ENCODE results near the gene LRRC2.

LRRC2 gene

DNA sequence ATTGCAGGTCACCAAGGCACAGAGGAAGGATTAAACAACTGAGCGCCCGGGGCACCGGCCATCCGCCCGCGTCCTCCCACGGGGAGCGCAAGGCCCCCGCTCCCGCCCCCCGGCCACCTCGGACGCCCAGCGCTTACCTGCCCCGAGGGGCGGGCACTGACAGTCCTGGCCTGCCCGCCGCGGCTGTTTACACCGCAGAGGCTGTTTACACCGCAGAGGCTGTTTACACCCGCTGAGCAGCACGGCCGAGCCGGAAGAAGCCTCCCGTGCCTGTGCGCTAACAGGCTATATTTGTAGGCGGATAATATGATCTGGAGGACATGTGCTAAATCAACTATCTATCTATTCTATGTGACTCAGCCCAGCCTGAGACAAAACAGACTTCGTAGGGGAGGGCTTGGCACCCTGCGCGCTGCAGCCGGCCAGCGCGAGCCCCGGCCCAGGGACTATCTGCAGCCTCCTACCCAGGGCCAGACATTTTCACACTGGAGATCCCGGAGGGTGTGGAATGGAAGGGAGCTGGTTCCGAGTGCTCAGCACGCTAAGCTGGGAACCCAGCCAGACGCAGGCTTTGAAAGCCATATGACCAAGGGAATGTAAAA, at the start of gene LRRC2:
Gene LRRC2, minus strand, starts transcription at position 263 of the 602 bp plus-strand sequence. CDS start 14,711 bp downstream, outside the sequence.
- no peak for DNase-seq (ENCODE audit: insufficient read length, low spot score)
- TF ChIP-seq, protein P1, sequence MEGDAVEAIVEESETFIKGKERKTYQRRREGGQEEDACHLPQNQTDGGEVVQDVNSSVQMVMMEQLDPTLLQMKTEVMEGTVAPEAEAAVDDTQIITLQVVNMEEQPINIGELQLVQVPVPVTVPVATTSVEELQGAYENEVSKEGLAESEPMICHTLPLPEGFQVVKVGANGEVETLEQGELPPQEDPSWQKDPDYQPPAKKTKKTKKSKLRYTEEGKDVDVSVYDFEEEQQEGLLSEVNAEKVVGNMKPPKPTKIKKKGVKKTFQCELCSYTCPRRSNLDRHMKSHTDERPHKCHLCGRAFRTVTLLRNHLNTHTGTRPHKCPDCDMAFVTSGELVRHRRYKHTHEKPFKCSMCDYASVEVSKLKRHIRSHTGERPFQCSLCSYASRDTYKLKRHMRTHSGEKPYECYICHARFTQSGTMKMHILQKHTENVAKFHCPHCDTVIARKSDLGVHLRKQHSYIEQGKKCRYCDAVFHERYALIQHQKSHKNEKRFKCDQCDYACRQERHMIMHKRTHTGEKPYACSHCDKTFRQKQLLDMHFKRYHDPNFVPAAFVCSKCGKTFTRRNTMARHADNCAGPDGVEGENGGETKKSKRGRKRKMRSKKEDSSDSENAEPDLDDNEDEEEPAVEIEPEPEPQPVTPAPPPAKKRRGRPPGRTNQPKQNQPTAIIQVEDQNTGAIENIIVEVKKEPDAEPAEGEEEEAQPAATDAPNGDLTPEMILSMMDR (IDR thresholded peaks at IDR 0.05; ENCODE audit: insufficient read depth, missing control alignments): no peak
- FAIRE-seq: no peak

GRCh38 chr3:46615050-46615775, 49.1 kb upstream of the LRRC2 start:
- TF ChIP-seq, protein P1 (IDR thresholded peaks at IDR 0.05; ENCODE audit: insufficient read depth, missing control alignments): no peak
- DNase-seq (ENCODE audit: insufficient read length, low spot score): no peak
- FAIRE-seq: no peak

GRCh38 chr3:46614431-46614830, 48.3 kb upstream of the LRRC2 start:
- DNase-seq (ENCODE audit: insufficient read length, low spot score) (no peak), FAIRE-seq (no peak)
- TF ChIP-seq, protein P1 (IDR thresholded peaks at IDR 0.05; ENCODE audit: insufficient read depth, missing control alignments): no peak

- DNase-seq (ENCODE audit: insufficient read length, low spot score): no peak
- TF ChIP-seq, protein P1 (IDR thresholded peaks at IDR 0.05; ENCODE audit: insufficient read depth, missing control alignments): no peak
- no peak for FAIRE-seq
These were observed 47.4 kb upstream of the LRRC2 start for GRCh38 chr3:46613313-46614005.

DNA sequence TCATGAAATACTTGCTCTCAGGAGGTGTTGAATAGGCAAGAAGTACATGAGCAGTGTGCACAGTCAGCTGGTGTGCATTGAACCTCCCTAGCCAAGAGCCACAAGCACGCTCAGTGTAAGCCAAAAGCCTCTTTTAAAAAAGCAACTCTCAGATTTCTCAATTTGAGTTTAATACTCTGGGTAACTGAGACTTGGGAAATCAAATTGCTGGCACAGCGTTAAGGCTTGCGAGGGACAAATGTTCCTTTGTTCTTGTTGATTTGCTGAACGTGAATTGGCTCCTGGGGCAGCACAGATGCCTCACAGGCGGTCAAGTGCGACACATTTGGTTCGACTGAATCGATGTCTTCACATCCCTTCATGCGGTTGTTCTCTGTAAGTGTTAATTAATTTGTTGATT, 46.2 kb upstream of the LRRC2 start, which contains the start of gene FAM240A:
Gene FAM240A, plus strand, starts transcription at position 202 of the 400 bp plus-strand sequence. Its CDS starts 159 bp downstream, at position 361.
- FAIRE-seq: no peak
- DNase-seq (ENCODE audit: insufficient read length, low spot score): no peak
- TF ChIP-seq, protein P1 (IDR thresholded peaks at IDR 0.05; ENCODE audit: insufficient read depth, missing control alignments): no peak

DNA sequence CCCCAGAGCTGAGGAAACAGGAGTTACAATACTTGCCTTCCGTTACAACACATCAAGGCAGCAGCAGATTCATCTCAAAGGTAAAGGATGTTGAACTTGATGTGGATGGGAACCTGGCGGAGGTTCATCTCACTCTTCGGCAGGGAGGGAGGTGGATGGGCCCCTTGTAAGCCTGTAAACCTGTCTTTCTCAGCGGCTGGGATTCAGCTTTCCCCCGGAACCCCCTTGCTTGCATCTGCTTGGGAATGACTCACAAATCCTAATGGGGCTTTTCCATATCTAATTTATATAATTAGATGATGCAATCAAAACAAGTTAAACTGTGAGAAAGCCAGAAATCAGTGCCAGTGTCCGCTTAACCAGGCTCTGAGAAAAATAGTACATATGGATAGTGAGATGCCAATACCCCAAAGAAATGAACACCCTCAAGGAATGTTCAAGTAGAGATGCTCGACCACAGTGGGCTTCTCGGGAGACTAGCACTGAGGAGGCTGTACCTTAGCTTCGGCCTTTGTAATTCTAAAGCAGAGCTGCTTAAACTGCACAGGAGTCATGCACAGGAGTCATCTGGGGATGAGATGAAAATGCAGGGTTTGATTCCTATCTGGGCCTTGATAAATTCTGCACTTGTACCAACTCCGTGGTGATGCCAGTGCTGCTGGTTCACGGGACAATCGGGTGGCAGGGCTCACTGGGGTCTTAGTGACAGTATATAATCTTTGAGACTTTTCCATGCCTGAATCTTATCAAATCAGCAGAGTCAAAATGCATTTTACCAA, 44.0 kb upstream of the LRRC2 start:
- DNase-seq (ENCODE audit: insufficient read length, low spot score): no peak
- no peak for FAIRE-seq
- TF ChIP-seq, protein P1 (IDR thresholded peaks at IDR 0.05; ENCODE audit: insufficient read depth, missing control alignments): no peak

Data from D721Med (cell line).